ENCODE measurements around the gene THEM4.

- TF ChIP-seq CTCF (IDR thresholded peaks at IDR 0.05) (peak in 4 of 6 experiments; percentile 16 to 34 (median 22)), POLR2A (IDR thresholded peaks at IDR 0.05) (no peak)
Measured at GRCh38 chr1:151945725-151946722, 36.7 kb upstream of the THEM4 start.
